ENCODE results near the gene MKNK2. TPM values are rescaled to one million over a fixed set of nuclear protein-coding genes. Genes with fewer than 3 reads are reported as not detected.

MKNK2 gene
- total RNA-seq, 1 donor: 82.5 TPM

DNA sequence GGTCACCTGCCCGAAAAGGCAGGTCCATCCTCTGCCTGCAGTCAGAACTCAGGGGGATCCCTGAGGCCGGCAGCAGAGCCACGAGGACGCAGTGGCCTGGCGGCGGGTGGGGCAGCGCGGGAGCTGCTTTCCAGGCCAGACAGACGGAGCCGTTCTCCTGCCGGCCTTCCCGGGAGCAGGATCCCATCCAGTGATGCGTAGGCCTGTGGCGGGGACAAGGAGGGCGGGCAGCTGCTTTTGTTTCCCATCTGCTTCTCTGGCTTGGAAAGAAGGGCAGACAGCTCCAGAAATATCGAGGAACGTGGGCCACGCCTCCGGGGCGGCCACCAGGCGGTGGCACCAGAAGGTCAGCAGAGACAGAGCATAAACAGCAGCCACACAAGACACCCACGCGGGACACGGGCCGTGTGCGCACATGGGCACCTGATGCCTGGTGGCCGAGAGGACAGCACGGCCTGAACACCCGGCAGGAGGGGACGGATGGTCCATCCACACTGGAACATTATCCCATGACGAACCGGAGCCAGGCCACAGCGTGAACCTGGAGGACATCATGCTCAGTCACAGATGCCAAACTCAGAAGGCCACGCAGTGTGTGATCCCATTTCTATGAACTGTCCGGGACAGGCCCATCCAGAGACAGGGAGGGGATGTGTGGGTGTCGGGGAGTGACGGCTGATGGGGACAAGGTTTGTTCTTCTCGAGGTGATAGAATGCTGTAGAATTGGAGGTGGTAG is 13.9 kb upstream of the MKNK2 start:
- H3K4me3 ChIP-seq (ENCODE audit: insufficient read depth, low read length): no peak overlapping the region
- TF ChIP-seq, protein P1, sequence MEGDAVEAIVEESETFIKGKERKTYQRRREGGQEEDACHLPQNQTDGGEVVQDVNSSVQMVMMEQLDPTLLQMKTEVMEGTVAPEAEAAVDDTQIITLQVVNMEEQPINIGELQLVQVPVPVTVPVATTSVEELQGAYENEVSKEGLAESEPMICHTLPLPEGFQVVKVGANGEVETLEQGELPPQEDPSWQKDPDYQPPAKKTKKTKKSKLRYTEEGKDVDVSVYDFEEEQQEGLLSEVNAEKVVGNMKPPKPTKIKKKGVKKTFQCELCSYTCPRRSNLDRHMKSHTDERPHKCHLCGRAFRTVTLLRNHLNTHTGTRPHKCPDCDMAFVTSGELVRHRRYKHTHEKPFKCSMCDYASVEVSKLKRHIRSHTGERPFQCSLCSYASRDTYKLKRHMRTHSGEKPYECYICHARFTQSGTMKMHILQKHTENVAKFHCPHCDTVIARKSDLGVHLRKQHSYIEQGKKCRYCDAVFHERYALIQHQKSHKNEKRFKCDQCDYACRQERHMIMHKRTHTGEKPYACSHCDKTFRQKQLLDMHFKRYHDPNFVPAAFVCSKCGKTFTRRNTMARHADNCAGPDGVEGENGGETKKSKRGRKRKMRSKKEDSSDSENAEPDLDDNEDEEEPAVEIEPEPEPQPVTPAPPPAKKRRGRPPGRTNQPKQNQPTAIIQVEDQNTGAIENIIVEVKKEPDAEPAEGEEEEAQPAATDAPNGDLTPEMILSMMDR (IDR thresholded peaks at IDR 0.05; ENCODE audit: extremely low read depth, low read depth, low read length): no peak
- H3K79me2 ChIP-seq (ENCODE audit: insufficient read depth, low read length): no peaks in the 10 kb centered on the region
- no peaks in the 10 kb centered on the region for H3K36me3 ChIP-seq (ENCODE audit: insufficient read depth, low read length)
- no peak overlapping the region for H3K4me2 ChIP-seq (ENCODE audit: insufficient read depth, low read length)
- DNase-seq (ENCODE audit: insufficient read length, low spot score, missing footprints): peak; percentile 75
- H3K27ac ChIP-seq (ENCODE audit: low read depth, low read length): no peak overlapping the region
- H4K20me1 ChIP-seq (ENCODE audit: insufficient read depth, low read length): no peaks in the 10 kb centered on the region
- no peaks in the 10 kb centered on the region for H3K9me3 ChIP-seq (ENCODE audit: low read depth, low read length)
- H3K27me3 ChIP-seq (ENCODE audit: insufficient read depth, low read length): no peaks in the 10 kb centered on the region
- peaks cover 21% of the 10 kb centered on the region for H3K4me1 ChIP-seq (ENCODE audit: insufficient read depth, low read length)
- peak overlapping the region; percentile 47 for H2AFZ ChIP-seq (ENCODE audit: low read length)

DNA sequence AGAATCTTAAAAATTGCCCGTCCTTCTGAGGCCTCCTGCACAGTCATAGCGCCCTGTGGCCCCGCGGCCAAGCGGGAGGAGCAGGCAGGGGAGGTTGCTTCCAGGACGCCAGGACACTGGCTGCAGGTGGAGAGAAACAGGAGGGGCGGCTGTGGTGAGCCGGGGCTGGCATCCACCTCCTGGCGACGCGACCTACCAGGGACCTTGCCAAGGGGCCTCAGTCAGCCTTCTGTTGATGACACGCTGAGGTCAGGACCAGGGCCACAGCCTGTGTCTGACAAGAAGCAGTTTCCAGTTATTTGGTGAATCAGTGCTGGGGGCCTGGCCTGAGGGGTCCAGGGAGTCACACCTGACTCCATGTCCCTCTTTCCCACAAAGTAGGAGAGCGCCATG is 13.3 kb upstream of the MKNK2 start:
- no peaks in the 10 kb centered on the region for H3K36me3 ChIP-seq (ENCODE audit: insufficient read depth, low read length)
- no peak overlapping the region for H2AFZ ChIP-seq (ENCODE audit: low read length)
- no peaks in the 10 kb centered on the region for H3K9me3 ChIP-seq (ENCODE audit: low read depth, low read length)
- no peak overlapping the region for H3K27ac ChIP-seq (ENCODE audit: low read depth, low read length)
- H3K4me2 ChIP-seq (ENCODE audit: insufficient read depth, low read length): no peak overlapping the region
- no peak overlapping the region for H3K4me3 ChIP-seq (ENCODE audit: insufficient read depth, low read length)
- TF ChIP-seq, protein P1 (IDR thresholded peaks at IDR 0.05; ENCODE audit: extremely low read depth, low read depth, low read length): no peak
- DNase-seq (ENCODE audit: insufficient read length, low spot score, missing footprints): peak; percentile 64
- H4K20me1 ChIP-seq (ENCODE audit: insufficient read depth, low read length): no peaks in the 10 kb centered on the region
- H3K79me2 ChIP-seq (ENCODE audit: insufficient read depth, low read length): no peaks in the 10 kb centered on the region
- peaks cover 26% of the 10 kb centered on the region for H3K4me1 ChIP-seq (ENCODE audit: insufficient read depth, low read length)
- no peaks in the 10 kb centered on the region for H3K27me3 ChIP-seq (ENCODE audit: insufficient read depth, low read length)

DNA sequence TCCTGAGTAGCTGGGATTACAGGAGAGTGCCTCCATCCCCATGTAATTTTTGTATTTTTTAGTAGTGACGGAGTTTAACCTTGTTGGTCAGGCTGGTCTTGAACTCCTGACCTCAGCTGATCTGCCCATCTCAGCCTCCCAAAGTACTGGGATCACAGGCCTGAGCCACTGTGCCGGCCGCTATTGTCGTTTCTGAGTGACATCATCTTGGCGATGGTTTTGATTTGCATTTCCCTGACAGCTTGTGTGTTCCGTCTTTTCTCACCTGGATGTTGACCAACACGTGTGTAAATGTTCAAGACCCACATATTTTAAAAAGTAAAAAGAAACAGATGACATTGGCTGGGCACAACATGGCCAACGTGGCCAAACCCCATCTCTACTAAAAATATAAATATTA is 12.8 kb upstream of the MKNK2 start:
- Histone ChIP-seq H3K4me2 (ENCODE audit: insufficient read depth, low read length) (no peak overlapping the region), H4K20me1 (ENCODE audit: insufficient read depth, low read length) (no peaks in the 10 kb centered on the region), H3K27ac (ENCODE audit: low read depth, low read length) (no peak overlapping the region), H2AFZ (ENCODE audit: low read length) (no peak overlapping the region), H3K9me3 (ENCODE audit: low read depth, low read length) (no peaks in the 10 kb centered on the region), H3K36me3 (ENCODE audit: insufficient read depth, low read length) (no peaks in the 10 kb centered on the region), H3K4me1 (ENCODE audit: insufficient read depth, low read length) (peaks cover 29% of the 10 kb centered on the region), H3K27me3 (ENCODE audit: insufficient read depth, low read length) (no peaks in the 10 kb centered on the region), H3K4me3 (ENCODE audit: insufficient read depth, low read length) (no peak overlapping the region), H3K79me2 (ENCODE audit: insufficient read depth, low read length) (no peaks in the 10 kb centered on the region)
- DNase-seq (ENCODE audit: insufficient read length, low spot score, missing footprints): no peak
- TF ChIP-seq, protein P1 (IDR thresholded peaks at IDR 0.05; ENCODE audit: extremely low read depth, low read depth, low read length): no peak

DNA sequence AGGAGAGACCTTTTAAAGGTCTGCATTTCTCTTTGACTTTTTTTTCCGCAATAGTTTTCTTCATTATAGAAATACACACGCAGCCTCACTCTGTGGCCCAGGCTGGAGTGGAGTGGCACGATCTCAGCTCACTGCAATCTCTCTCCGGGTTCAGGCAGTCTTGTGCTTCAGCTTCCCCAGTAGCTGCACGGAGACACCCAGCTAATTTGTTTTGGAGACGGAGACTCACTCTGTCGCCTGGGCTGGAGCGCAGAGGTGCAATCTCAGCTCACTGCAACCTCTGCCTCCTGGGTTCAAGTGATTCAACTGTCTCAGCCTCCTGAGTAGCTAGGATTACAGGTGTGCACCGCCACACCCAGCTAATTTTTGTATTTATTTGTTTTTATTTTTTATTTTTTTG is 11.7 kb upstream of the MKNK2 start:
- H4K20me1 ChIP-seq (ENCODE audit: insufficient read depth, low read length): no peaks in the 10 kb centered on the region
- H3K27me3 ChIP-seq (ENCODE audit: insufficient read depth, low read length): no peaks in the 10 kb centered on the region
- H2AFZ ChIP-seq (ENCODE audit: low read length): no peak overlapping the region
- TF ChIP-seq, protein P1 (IDR thresholded peaks at IDR 0.05; ENCODE audit: extremely low read depth, low read depth, low read length): no peak
- H3K4me2 ChIP-seq (ENCODE audit: insufficient read depth, low read length): no peak overlapping the region
- peaks cover 29% of the 10 kb centered on the region for H3K4me1 ChIP-seq (ENCODE audit: insufficient read depth, low read length)
- no peak overlapping the region for H3K27ac ChIP-seq (ENCODE audit: low read depth, low read length)
- peak; percentile 51 for DNase-seq (ENCODE audit: insufficient read length, low spot score, missing footprints)
- no peak overlapping the region for H3K4me3 ChIP-seq (ENCODE audit: insufficient read depth, low read length)
- H3K79me2 ChIP-seq (ENCODE audit: insufficient read depth, low read length): no peaks in the 10 kb centered on the region
- no peaks in the 10 kb centered on the region for H3K9me3 ChIP-seq (ENCODE audit: low read depth, low read length)
- H3K36me3 ChIP-seq (ENCODE audit: insufficient read depth, low read length): no peaks in the 10 kb centered on the region

Data from osteoblast (primary cell).